ENCODE results near the gene IFT81. TPM values are rescaled to one million over a fixed set of nuclear protein-coding genes. Genes with fewer than 3 reads are reported as not detected.

Gene IFT81
- total RNA-seq, 1 experiment from 2014 or later = 15.5 TPM

GRCh38 chr12:110111476-110112334 is 12.5 kb upstream of the IFT81 start:
- TF ChIP-seq POLR2AphosphoS5 (IDR thresholded peaks at IDR 0.05; ENCODE audit: low read depth, low read length) = no peak
- no peak for TF ChIP-seq CTCF (IDR thresholded peaks at IDR 0.05)
- TF ChIP-seq SIN3A (IDR thresholded peaks at IDR 0.05; ENCODE audit: borderline replicate concordance, insufficient read depth, low read depth, low read length) = no peak
- TF ChIP-seq, protein P1, sequence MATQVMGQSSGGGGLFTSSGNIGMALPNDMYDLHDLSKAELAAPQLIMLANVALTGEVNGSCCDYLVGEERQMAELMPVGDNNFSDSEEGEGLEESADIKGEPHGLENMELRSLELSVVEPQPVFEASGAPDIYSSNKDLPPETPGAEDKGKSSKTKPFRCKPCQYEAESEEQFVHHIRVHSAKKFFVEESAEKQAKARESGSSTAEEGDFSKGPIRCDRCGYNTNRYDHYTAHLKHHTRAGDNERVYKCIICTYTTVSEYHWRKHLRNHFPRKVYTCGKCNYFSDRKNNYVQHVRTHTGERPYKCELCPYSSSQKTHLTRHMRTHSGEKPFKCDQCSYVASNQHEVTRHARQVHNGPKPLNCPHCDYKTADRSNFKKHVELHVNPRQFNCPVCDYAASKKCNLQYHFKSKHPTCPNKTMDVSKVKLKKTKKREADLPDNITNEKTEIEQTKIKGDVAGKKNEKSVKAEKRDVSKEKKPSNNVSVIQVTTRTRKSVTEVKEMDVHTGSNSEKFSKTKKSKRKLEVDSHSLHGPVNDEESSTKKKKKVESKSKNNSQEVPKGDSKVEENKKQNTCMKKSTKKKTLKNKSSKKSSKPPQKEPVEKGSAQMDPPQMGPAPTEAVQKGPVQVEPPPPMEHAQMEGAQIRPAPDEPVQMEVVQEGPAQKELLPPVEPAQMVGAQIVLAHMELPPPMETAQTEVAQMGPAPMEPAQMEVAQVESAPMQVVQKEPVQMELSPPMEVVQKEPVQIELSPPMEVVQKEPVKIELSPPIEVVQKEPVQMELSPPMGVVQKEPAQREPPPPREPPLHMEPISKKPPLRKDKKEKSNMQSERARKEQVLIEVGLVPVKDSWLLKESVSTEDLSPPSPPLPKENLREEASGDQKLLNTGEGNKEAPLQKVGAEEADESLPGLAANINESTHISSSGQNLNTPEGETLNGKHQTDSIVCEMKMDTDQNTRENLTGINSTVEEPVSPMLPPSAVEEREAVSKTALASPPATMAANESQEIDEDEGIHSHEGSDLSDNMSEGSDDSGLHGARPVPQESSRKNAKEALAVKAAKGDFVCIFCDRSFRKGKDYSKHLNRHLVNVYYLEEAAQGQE (IDR thresholded peaks at IDR 0.05; ENCODE audit: insufficient read depth in 1 of 2, low read depth in 2 of 2, low read length in 1 of 2) = no peak
- TF ChIP-seq TCF7L2 (IDR thresholded peaks at IDR 0.05; ENCODE audit: low read depth, low read length) = no peak
- intact Hi-C loops (cut with micrococcal nuclease; ENCODE audit: unreplicated experiment) (no loop called here), in situ Hi-C loops (cut with HindIII; ENCODE audit: low pct_unique_long_range_greater_than_20kb, low sequenced_read_pairs) (no loop called here)
- ChIA-PET POLR2A (interaction anchor here (0.6 kb wide), 1 partner anchor 12 kb away, joined by 8 read pairs; no protein-coding TSS in a partner anchor), CTCF (interaction anchor here (1.0 kb wide), 1 partner anchor 12 kb away, joined by 4 read pairs; the partner anchor contains the start of gene IFT81)
- H3K27ac ChIP-seq (ENCODE audit: low read length) = no peak overlapping the region
- no peak overlapping the region for H3K4me3 ChIP-seq (ENCODE audit: low read depth in 2 of 2, low read length in 2 of 2)
- DNase-seq (ENCODE audit: low read depth, low spot score) = no peak
- H3K27me3 ChIP-seq (ENCODE audit: control insufficient read depth, insufficient read depth, low read length) = no peaks in the 10 kb centered on the region
- ATAC-seq = no peak
- H3K36me3 ChIP-seq (ENCODE audit: control insufficient read depth, insufficient read depth, low read length) = no peaks in the 10 kb centered on the region
- H3K9me3 ChIP-seq (ENCODE audit: control insufficient read depth, insufficient read depth, low read depth, low read length) = no peaks in the 10 kb centered on the region
- no TSS peak for BruUV-seq (replicated peaks)
- H3K4me1 ChIP-seq (ENCODE audit: control insufficient read depth, insufficient read depth, low read length) = peaks cover 3% of the 10 kb centered on the region; the same call in 1 of the 2 replicates

DNA sequence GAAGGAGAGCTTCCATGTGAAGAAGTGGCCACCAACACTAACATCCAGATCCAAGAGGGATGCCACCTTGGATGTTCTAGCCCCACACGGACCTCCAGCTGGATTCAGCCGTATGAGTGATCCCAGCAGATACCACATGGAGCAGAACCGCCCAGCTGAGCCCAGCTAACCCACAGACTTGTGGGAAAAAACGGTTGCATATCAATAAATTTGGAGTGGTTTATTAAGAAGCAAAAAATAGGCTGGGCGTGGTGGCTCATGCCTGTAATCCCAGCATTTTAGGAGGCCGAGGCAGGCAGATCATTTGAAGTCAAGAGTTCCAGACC is 11.9 kb upstream of the IFT81 start:
- Histone ChIP-seq H3K4me3 (ENCODE audit: low read depth in 2 of 2, low read length in 2 of 2) (no peak overlapping the region), H3K9me3 (ENCODE audit: control insufficient read depth, insufficient read depth, low read depth, low read length) (no peaks in the 10 kb centered on the region), H3K4me1 (ENCODE audit: control insufficient read depth, insufficient read depth, low read length) (peaks cover 3% of the 10 kb centered on the region; the same call in 1 of the 2 replicates), H3K27me3 (ENCODE audit: control insufficient read depth, insufficient read depth, low read length) (no peaks in the 10 kb centered on the region), H3K36me3 (ENCODE audit: control insufficient read depth, insufficient read depth, low read length) (no peaks in the 10 kb centered on the region), H3K27ac (ENCODE audit: low read length) (no peak overlapping the region)
- intact Hi-C loops (cut with micrococcal nuclease; ENCODE audit: unreplicated experiment) = no loop called here
- POLR2A ChIA-PET = no interaction called here
- DNase-seq (ENCODE audit: low read depth, low spot score) (no peak), ATAC-seq (no peak)
- in situ Hi-C loops (cut with HindIII; ENCODE audit: low pct_unique_long_range_greater_than_20kb, low sequenced_read_pairs) = no loop called here
- no TSS peak for BruUV-seq (replicated peaks)
- TF ChIP-seq, protein P1 (IDR thresholded peaks at IDR 0.05; ENCODE audit: insufficient read depth in 1 of 2, low read depth in 2 of 2, low read length in 1 of 2) = no peak
- TF ChIP-seq POLR2AphosphoS5 (IDR thresholded peaks at IDR 0.05; ENCODE audit: low read depth, low read length) (no peak), SIN3A (IDR thresholded peaks at IDR 0.05; ENCODE audit: borderline replicate concordance, insufficient read depth, low read depth, low read length) (no peak), TCF7L2 (IDR thresholded peaks at IDR 0.05; ENCODE audit: low read depth, low read length) (no peak), CTCF (IDR thresholded peaks at IDR 0.05) (no peak)
- CTCF ChIA-PET = interaction anchor here (1.0 kb wide), 1 partner anchor 12 kb away, joined by 4 read pairs; the partner anchor contains the start of gene IFT81

Measured in Panc1 (cell line).